Activated CD8-positive, alpha-beta memory T cell treated with anti-CD3 and anti-CD28 coated beads, Interleukin-2, amount 10 ng/mL, durations not matched to agents 7 days and 5 days (primary cell): ENCODE results near the gene XXYLT1. TPM values are rescaled to one million over a fixed set of nuclear protein-coding genes. Genes with fewer than 3 reads are reported as not detected.
A peak's percentile ranks its signal among the peaks of the same experiment; 100 is the strongest.

Experiments used
- ATAC-seq: fragments of 150-1000 bp; cut with Tn5 transposase; one replicate; pipeline ENCODE4 v1.10.0; 2021; ENCODE audit warnings: moderate library complexity
- CTCF ChIA-PET: fragments of 350-600 bp; sonication (Branson Sonifier 250); formaldehyde crosslinking; loops from one replicate; lab custom pipeline; 2021; ENCODE audit warnings: antibody characterized with exemption; lab: Charles Lee
- DNase-seq: peaks from one replicate; pipeline ENCODE4 v3.0.0-alpha.2; 2020
- H3K27ac Mint-ChIP-seq: one replicate; pipeline ENCODE4 v1.8.0; 2021; ENCODE audit warnings: mild to moderate bottlenecking, mixed read lengths
- H3K27me3 Mint-ChIP-seq: one replicate; pipeline ENCODE4 v1.8.0; 2021; ENCODE audit warnings: mixed read lengths
- H3K36me3 Mint-ChIP-seq: one replicate; pipeline ENCODE4 v1.8.0; 2021; ENCODE audit warnings: mild to moderate bottlenecking, mixed read lengths
- H3K4me1 Mint-ChIP-seq: one replicate; pipeline ENCODE4 v1.8.0; 2021; ENCODE audit warnings: mixed read lengths
- H3K4me3 Mint-ChIP-seq: one replicate; pipeline ENCODE4 v1.8.0; 2021; ENCODE audit warnings: mild to moderate bottlenecking, moderate library complexity, mixed read lengths
- H3K9me3 Mint-ChIP-seq: one replicate; pipeline ENCODE4 v1.8.0; 2022; ENCODE audit warnings: low read depth, mixed read lengths
- total RNA-seq, 2 experiments: library from RNA; stranded (reverse); gene quantifications; one replicate each; pipeline ENCODE4 v1.2.3, GENCODE V29; 2021

Gene XXYLT1
- total RNA-seq, 2 experiments from 2014 or later, result 7.2 to 9.2 TPM

DNA sequence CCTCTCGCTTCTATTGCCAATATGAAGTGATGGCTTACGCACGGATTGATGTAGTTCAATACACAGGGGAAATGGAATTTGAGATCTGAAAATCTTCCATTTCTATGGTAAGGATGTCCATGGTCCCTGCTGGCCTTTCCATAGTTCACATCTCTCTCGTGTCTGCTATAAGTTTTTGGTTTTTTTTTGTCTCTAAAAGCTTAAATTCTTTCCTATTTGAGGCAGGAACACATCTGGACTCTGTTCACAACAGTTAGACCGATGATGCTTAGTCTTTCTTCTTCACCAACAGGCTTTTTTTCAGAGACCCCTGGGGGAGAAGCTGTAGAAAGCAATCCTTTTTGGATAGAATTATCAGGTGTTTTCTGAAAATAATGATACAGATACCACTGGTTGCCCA lies 108.1 kb downstream of the XXYLT1 start:
- H3K4me3 Mint-ChIP-seq, result no peak overlapping the region
- no peaks in the 10 kb centered on the region for H3K27me3 Mint-ChIP-seq
- DNase-seq (no peak), ATAC-seq (no peak)
- CTCF ChIA-PET, result no interaction called here
- H3K4me1 Mint-ChIP-seq, result peaks cover 22% of the 10 kb centered on the region
- no peaks in the 10 kb centered on the region for H3K9me3 Mint-ChIP-seq
- no peaks in the 10 kb centered on the region for H3K36me3 Mint-ChIP-seq
- no peak overlapping the region for H3K27ac Mint-ChIP-seq

GRCh38 chr3:195162033-195162669 lies 108.8 kb downstream of the XXYLT1 start:
- peak overlapping the region; percentile 61 for H3K27ac Mint-ChIP-seq
- ATAC-seq (peak; percentile 76), DNase-seq (peak; percentile 45)
- no peaks in the 10 kb centered on the region for H3K27me3 Mint-ChIP-seq
- H3K4me3 Mint-ChIP-seq, result no peak overlapping the region
- no peaks in the 10 kb centered on the region for H3K36me3 Mint-ChIP-seq
- H3K9me3 Mint-ChIP-seq, result no peaks in the 10 kb centered on the region
- CTCF ChIA-PET, result no interaction called here
- H3K4me1 Mint-ChIP-seq, result peaks cover 22% of the 10 kb centered on the region

DNA sequence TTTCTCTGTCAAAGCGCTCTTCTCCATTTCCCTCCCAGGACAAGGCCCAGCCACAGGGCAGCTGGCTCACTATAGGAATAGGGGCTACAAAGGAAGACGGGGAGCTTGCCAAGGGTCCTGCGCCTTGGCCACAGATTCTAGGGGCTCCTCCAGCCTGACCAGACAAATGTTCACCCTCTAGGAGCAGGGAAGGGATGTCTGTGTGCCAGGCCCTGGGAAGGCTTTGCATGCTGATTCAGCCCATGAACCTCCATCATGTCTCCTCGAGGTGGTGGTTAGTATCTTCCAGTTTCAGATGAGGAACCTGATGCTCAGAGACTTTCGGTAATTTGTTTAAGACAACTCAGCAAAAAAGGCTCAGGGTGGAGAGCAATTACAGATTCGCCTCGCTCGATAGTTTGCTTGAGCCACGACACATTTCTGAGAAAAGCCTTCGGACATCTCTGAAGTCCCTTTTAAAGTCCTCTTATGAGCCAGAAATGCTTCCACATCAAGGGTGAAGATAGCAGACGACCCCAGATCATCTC lies 110.0 kb downstream of the XXYLT1 start:
- Mint-ChIP-seq H3K4me1 (peaks cover 22% of the 10 kb centered on the region), H3K9me3 (no peaks in the 10 kb centered on the region), H3K27ac (no peak overlapping the region), H3K36me3 (no peaks in the 10 kb centered on the region), H3K27me3 (no peaks in the 10 kb centered on the region), H3K4me3 (no peak overlapping the region)
- DNase-seq (no peak), ATAC-seq (no peak)
- CTCF ChIA-PET, result no interaction called here

GRCh38 chr3:195160257-195160898 lies 110.6 kb downstream of the XXYLT1 start:
- Mint-ChIP-seq H3K4me1 (peaks cover 21% of the 10 kb centered on the region), H3K36me3 (no peaks in the 10 kb centered on the region), H3K4me3 (no peak overlapping the region), H3K9me3 (no peaks in the 10 kb centered on the region), H3K27me3 (no peaks in the 10 kb centered on the region), H3K27ac (no peak overlapping the region)
- no peak for DNase-seq
- CTCF ChIA-PET, result no interaction called here
- ATAC-seq, result no peak

- ATAC-seq, result no peak
- H3K9me3 Mint-ChIP-seq, result no peaks in the 10 kb centered on the region
- no peak for DNase-seq
- no peak overlapping the region for H3K4me3 Mint-ChIP-seq
- CTCF ChIA-PET, result no interaction called here
- H3K36me3 Mint-ChIP-seq, result no peaks in the 10 kb centered on the region
- H3K4me1 Mint-ChIP-seq, result peaks cover 26% of the 10 kb centered on the region
- no peak overlapping the region for H3K27ac Mint-ChIP-seq
- no peaks in the 10 kb centered on the region for H3K27me3 Mint-ChIP-seq
Observed at GRCh38 chr3:195159814-195160165, 111.2 kb downstream of the XXYLT1 start.

DNA sequence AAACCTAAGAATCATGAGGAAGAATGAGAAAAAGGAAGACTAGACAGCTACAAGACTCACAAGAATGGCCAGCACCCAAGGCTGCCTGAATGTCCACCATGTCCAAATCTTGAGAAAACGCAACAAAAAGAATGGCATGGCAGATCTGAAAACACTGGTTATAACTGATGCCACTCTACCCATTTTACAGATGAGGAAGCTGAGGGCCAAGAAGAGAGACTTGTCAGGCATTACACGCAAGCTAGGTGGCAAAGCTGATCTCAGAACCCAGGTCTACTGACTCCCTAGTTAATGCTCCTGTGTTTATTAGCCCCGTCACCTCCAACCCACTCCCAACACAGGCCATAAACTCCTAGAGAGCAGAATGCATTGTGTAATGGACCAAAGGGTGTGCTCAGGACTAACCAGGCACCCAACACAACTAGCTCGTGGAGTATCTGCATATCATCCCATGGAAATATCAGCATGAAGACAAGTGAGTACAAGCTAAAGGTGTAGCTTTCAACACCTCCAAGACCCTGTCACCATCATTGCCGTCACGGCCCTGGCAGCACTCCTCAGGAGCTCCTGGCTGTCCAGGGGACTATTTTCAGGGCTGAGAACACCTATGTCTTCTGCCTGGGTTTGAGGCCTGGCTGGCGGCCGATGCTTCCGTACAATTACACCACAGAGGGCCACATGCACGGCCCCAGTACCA lies 111.7 kb downstream of the XXYLT1 start:
- H3K27ac Mint-ChIP-seq, result no peak overlapping the region
- DNase-seq, result no peak
- CTCF ChIA-PET, result no interaction called here
- H3K36me3 Mint-ChIP-seq, result no peaks in the 10 kb centered on the region
- no peak for ATAC-seq
- H3K27me3 Mint-ChIP-seq, result no peaks in the 10 kb centered on the region
- no peaks in the 10 kb centered on the region for H3K9me3 Mint-ChIP-seq
- H3K4me3 Mint-ChIP-seq, result no peak overlapping the region
- H3K4me1 Mint-ChIP-seq, result peaks cover 31% of the 10 kb centered on the region

- Mint-ChIP-seq H3K36me3 (no peaks in the 10 kb centered on the region), H3K9me3 (no peaks in the 10 kb centered on the region), H3K27ac (no peak overlapping the region), H3K4me1 (peaks cover 16% of the 10 kb centered on the region), H3K27me3 (no peaks in the 10 kb centered on the region), H3K4me3 (no peak overlapping the region)
- DNase-seq, result no peak
- no peak for ATAC-seq
- CTCF ChIA-PET, result interaction anchor here (0.9 kb wide), 1 partner anchor 582 kb away, joined by 3 read pairs; no protein-coding TSS in a partner anchor
Observed at GRCh38 chr3:195156286-195156890, 114.6 kb downstream of the XXYLT1 start.

DNA sequence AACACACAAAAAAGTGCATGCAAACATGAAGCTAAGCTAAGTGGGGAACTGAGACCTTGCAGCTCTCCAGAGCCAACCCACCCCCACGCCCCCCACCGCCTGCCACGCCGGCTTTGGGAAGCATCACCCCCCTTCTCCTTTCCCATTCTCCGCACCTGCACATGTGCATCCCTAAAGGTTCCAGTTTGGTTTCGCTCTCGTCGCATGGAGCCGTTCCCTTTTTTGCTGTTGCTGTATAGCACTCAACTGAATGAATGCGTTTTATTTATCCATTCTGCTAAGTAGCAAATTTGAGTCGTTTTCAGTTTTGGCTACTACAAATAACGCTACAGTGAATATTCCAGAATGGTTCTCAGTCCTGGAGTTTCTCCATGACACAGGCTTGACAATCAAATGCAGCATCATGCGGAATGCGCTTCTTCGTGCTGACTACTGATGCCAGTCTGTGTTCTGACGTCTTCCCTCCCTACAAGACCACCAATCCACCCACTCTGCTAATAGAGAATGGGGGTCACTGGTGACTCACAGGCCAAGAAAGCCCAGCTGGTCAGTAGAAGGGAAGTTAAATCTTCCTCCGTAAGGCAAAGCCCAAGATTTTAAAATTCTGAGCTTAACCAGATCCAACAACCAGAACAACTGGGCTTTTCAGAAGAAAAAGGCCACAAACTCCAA lies 115.3 kb downstream of the XXYLT1 start:
- H3K27ac Mint-ChIP-seq, result no peak overlapping the region
- ATAC-seq, result no peak

DNA sequence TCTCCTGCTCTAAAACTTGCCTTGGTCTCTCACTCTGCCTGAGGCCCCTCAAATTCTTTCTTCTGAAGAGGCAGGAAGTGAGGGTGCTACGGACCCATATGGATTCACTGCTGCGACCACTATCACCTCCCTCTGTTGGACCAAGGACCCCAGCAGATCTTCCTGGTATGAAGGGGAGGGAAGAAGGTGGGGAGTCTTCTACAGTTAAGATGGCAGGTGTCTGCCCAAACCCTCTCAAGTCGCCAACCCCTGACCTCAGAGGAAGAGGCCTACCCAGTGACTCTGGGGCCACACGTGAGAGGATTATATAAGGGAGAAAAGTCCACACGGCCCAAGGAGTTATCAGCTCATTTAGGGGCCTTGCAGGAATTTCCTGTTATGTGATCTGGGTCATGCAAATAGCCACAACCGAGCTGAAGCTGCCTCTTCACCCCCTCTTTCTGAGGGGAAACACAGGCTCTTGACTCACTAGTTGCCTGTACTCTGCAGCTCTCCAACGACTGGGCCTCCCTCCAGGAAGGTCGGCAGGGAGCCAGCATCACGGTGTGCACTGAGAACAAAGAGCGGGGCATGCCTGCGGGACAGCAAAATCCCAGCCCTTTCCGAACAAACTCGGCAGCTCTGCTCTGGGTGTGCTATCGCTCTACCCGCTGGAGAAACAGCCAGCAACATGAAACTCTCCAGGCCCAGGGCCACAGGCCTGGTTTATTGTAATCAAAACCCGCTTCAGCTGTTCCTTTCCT lies 116.0 kb downstream of the XXYLT1 start:
- no peak overlapping the region for H3K27ac Mint-ChIP-seq
- H3K27me3 Mint-ChIP-seq, result no peaks in the 10 kb centered on the region
- peaks cover 25% of the 10 kb centered on the region for H3K4me1 Mint-ChIP-seq
- H3K9me3 Mint-ChIP-seq, result no peaks in the 10 kb centered on the region
- ATAC-seq, result no peak
- no peak overlapping the region for H3K4me3 Mint-ChIP-seq
- H3K36me3 Mint-ChIP-seq, result no peaks in the 10 kb centered on the region
- CTCF ChIA-PET, result no interaction called here
- no peak for DNase-seq

More for the DNA sequence above, 115.3 kb downstream of the XXYLT1 start:
- H3K27me3 Mint-ChIP-seq, result no peaks in the 10 kb centered on the region
- no peak for DNase-seq
- CTCF ChIA-PET, result interaction anchor here (0.9 kb wide), 1 partner anchor 582 kb away, joined by 3 read pairs; no protein-coding TSS in a partner anchor
- H3K9me3 Mint-ChIP-seq, result no peaks in the 10 kb centered on the region
- no peak overlapping the region for H3K4me3 Mint-ChIP-seq
- H3K4me1 Mint-ChIP-seq, result peaks cover 18% of the 10 kb centered on the region
- H3K36me3 Mint-ChIP-seq, result no peaks in the 10 kb centered on the region

- DNase-seq, result no peak
- no peak for ATAC-seq
- no peak overlapping the region for H3K27ac Mint-ChIP-seq
- H3K36me3 Mint-ChIP-seq, result no peaks in the 10 kb centered on the region
- no peak overlapping the region for H3K4me3 Mint-ChIP-seq
- no peaks in the 10 kb centered on the region for H3K27me3 Mint-ChIP-seq
- CTCF ChIA-PET, result no interaction called here
- H3K9me3 Mint-ChIP-seq, result no peaks in the 10 kb centered on the region
- peaks cover 26% of the 10 kb centered on the region for H3K4me1 Mint-ChIP-seq
Observed at GRCh38 chr3:195154111-195154791, 116.7 kb downstream of the XXYLT1 start.

DNA sequence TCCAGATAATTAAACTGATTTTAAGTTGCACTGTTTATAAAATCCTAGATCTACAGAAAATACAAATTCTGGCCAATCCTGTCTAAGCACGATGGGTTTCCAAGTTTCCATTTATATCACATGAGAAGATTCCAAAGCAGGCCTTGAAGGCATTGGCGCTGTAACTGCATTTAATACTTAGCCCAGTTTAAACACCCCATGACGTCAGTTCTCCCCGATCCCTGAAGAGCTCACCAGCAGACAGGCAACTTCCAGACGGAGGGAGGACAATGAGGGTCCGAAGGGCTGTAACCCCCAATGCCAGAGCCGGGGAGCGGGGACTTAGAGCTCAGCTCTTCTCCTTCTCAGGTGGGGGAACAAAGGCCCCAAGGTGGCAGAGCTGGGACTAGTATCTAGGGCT lies 117.3 kb downstream of the XXYLT1 start:
- Mint-ChIP-seq H3K27ac (no peak overlapping the region), H3K4me1 (peaks cover 27% of the 10 kb centered on the region), H3K9me3 (no peaks in the 10 kb centered on the region), H3K4me3 (no peak overlapping the region), H3K36me3 (no peaks in the 10 kb centered on the region), H3K27me3 (no peaks in the 10 kb centered on the region)
- DNase-seq (no peak), ATAC-seq (no peak)
- CTCF ChIA-PET, result no interaction called here

GRCh38 chr3:195153130-195153529 lies 117.8 kb downstream of the XXYLT1 start:
- H3K4me3 Mint-ChIP-seq, result no peak overlapping the region
- ATAC-seq (no peak), DNase-seq (no peak)
- no peaks in the 10 kb centered on the region for H3K27me3 Mint-ChIP-seq
- CTCF ChIA-PET, result no interaction called here
- no peaks in the 10 kb centered on the region for H3K36me3 Mint-ChIP-seq
- H3K27ac Mint-ChIP-seq, result no peak overlapping the region
- peaks cover 32% of the 10 kb centered on the region for H3K4me1 Mint-ChIP-seq
- H3K9me3 Mint-ChIP-seq, result no peaks in the 10 kb centered on the region
